Neural progenitor cell (in vitro differentiated cells): ENCODE data around the gene FYN. TPM values are rescaled to one million over a fixed set of nuclear protein-coding genes. Genes with fewer than 3 reads are reported as not detected.

Source experiments
- DNase-seq: peaks from one replicate; pipeline ENCODE4 v3.0.0-alpha.2; 2016; ENCODE audit warnings: low spot score
- H2AFZ ChIP-seq: fragments of 200-600 bp; sonication (generic); replicated peaks from 2 replicates; pipeline ENCODE4 v1.6.1; 2016; ENCODE audit warnings: antibody characterized with exemption
- H3F3A ChIP-seq: fragments of 200-600 bp; sonication (generic); 2 replicates; pipeline ENCODE4 v1.6.1; 2016; ENCODE audit warnings: antibody characterized with exemption, low read depth
- H3K27ac ChIP-seq: fragments of 200-600 bp; sonication (generic); 2 replicates; pipeline ENCODE4 v1.5.1; 2016; ENCODE audit warnings: mild to moderate bottlenecking
- H3K27me3 ChIP-seq: fragments of 200-600 bp; sonication (generic); 2 replicates; pipeline ENCODE4 v1.6.1; 2016; ENCODE audit warnings: mild to moderate bottlenecking, moderate library complexity
- H3K36me3 ChIP-seq: fragments of 200-600 bp; sonication (generic); 2 replicates; pipeline ENCODE4 v1.5.1; 2016
- H3K4me1 ChIP-seq: fragments of 200-600 bp; sonication (generic); 2 replicates; pipeline ENCODE4 v1.6.1; 2016; ENCODE audit warnings: mixed run types
- H3K4me2 ChIP-seq: fragments of 200-600 bp; sonication (generic); 2 replicates; pipeline ENCODE4 v1.6.1; 2016
- H3K4me3 ChIP-seq: fragments of 200-600 bp; sonication (generic); 2 replicates; pipeline ENCODE4 v1.5.1; 2016
- H3K79me2 ChIP-seq: fragments of 200-600 bp; sonication (generic); 2 replicates; pipeline ENCODE4 v1.6.1; 2016; ENCODE audit warnings: low read depth
- H3K9ac ChIP-seq: fragments of 200-600 bp; sonication (generic); 2 replicates; pipeline ENCODE4 v1.6.1; 2016
- H3K9me3 ChIP-seq: fragments of 200-600 bp; sonication (generic); 2 replicates; pipeline ENCODE4 v1.5.1; 2016; ENCODE audit warnings: low read depth
- H4K20me1 ChIP-seq: fragments of 200-600 bp; sonication (generic); 2 replicates; pipeline ENCODE4 v1.6.1; 2016; ENCODE audit warnings: low read depth
- H3K27ac Mint-ChIP-seq: 3 replicates; pipeline ENCODE4 v1.8.0; 2021; ENCODE audit warnings: mixed read lengths
- H3K27me3 Mint-ChIP-seq: 2 replicates; pipeline ENCODE4 v1.8.0; 2022; ENCODE audit warnings: low read depth, mild to moderate bottlenecking, inconsistent platforms, moderate library complexity, mixed read lengths; ENCODE audit not compliant: insufficient read depth
- H3K36me3 Mint-ChIP-seq: 3 replicates; pipeline ENCODE4 v1.8.0; 2021; ENCODE audit warnings: mixed read lengths
- H3K4me1 Mint-ChIP-seq: 3 replicates; pipeline ENCODE4 v1.8.0; 2021; ENCODE audit warnings: mixed read lengths
- H3K4me3 Mint-ChIP-seq: 3 replicates; pipeline ENCODE4 v1.8.0; 2021; ENCODE audit warnings: mild to moderate bottlenecking, moderate library complexity, mixed read lengths
- H3K9me3 Mint-ChIP-seq: 3 replicates; pipeline ENCODE4 v1.8.0; 2020; ENCODE audit warnings: mixed read lengths
- CTCF ChIP-seq: fragments of 200-600 bp; sonication (generic); IDR thresholded peaks from 2 replicates; pipeline ENCODE4 v1.5.1; 2017; ENCODE audit warnings: antibody characterized with exemption, mild to moderate bottlenecking
- EZH2 ChIP-seq: fragments of 200-600 bp; sonication (generic); IDR thresholded peaks from 2 replicates; pipeline ENCODE4 v1.6.1; 2017; ENCODE audit warnings: antibody characterized with exemption, mild to moderate bottlenecking, moderate library complexity
- EZH2phosphoT487 ChIP-seq: fragments of 200-600 bp; sonication (generic); IDR thresholded peaks from 2 replicates; pipeline ENCODE4 v1.6.1; 2017; ENCODE audit warnings: antibody characterized with exemption
- total RNA-seq: library from RNA; depleted of rRNA; stranded (reverse); fragments of >200 nt; gene quantifications from 2 replicates; pipeline ENCODE4 v1.2.3, GENCODE V29; 2015; ENCODE audit warnings: low replicate concordance

FYN gene
- total RNA-seq, 1 donor from 2014 or later: 167 TPM

DNA sequence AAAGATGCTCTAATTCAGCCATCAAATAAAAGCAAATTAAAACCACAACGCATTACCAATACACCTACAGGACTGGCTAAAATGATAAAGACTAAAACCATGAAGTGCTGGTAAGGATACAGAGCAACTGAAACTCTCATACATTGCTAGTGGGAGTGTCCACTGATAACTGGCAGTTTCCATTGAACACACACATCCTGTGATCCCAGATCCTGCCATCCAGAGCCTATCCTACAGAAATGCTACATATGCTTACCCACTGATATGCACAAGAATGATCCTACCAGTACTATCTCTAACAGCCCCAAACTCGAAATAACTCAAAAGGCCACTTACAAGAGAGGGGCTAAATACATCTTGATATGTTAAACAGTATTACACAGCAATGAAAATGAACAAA, 81.0 kb downstream of the FYN start:
- Histone ChIP-seq H3K79me2 (peaks cover 28% of the 10 kb centered on the region), H3K4me1 (peaks cover 32% of the 10 kb centered on the region), H3K36me3 (no peaks in the 10 kb centered on the region), H3K27me3 (no peaks in the 10 kb centered on the region), H3K9ac (no peak overlapping the region), H3K27ac (no peak overlapping the region), H3K4me2 (no peak overlapping the region), H3F3A (peaks cover 20% of the 10 kb centered on the region), H3K4me3 (no peak overlapping the region), H3K9me3 (no peaks in the 10 kb centered on the region), H2AFZ (no peak overlapping the region), H4K20me1 (peaks cover 16% of the 10 kb centered on the region)
- Mint-ChIP-seq H3K9me3 (peaks cover 1% of the 10 kb centered on the region), H3K4me3 (no peak overlapping the region), H3K4me1 (peaks cover 45% of the 10 kb centered on the region), H3K27me3 (peaks cover 4% of the 10 kb centered on the region), H3K36me3 (peaks cover 14% of the 10 kb centered on the region), H3K27ac (no peak overlapping the region)
- DNase-seq: no peak
- no peak for TF ChIP-seq CTCF
- no peak for TF ChIP-seq EZH2
- TF ChIP-seq EZH2phosphoT487: no peak

- Histone ChIP-seq H3K36me3 (no peaks in the 10 kb centered on the region), H3F3A (peaks cover 20% of the 10 kb centered on the region), H2AFZ (no peak overlapping the region), H3K4me3 (no peak overlapping the region), H4K20me1 (peaks cover 16% of the 10 kb centered on the region), H3K27ac (no peak overlapping the region), H3K79me2 (peaks cover 26% of the 10 kb centered on the region), H3K9ac (no peak overlapping the region), H3K4me1 (peaks cover 32% of the 10 kb centered on the region), H3K4me2 (no peak overlapping the region), H3K27me3 (no peaks in the 10 kb centered on the region), H3K9me3 (no peaks in the 10 kb centered on the region)
- Mint-ChIP-seq H3K4me1 (peaks cover 47% of the 10 kb centered on the region), H3K36me3 (peaks cover 18% of the 10 kb centered on the region), H3K9me3 (peaks cover 4% of the 10 kb centered on the region), H3K27me3 (peaks cover 4% of the 10 kb centered on the region), H3K27ac (peak overlapping the region; percentile 23), H3K4me3 (no peak overlapping the region)
- no peak for DNase-seq
- TF ChIP-seq EZH2phosphoT487 (no peak), EZH2 (no peak), CTCF (no peak)
Measured at GRCh38 chr6:111791415-111791814, 81.8 kb downstream of the FYN start.

GRCh38 chr6:111789598-111789997, 83.7 kb downstream of the FYN start:
- peaks cover 43% of the 10 kb centered on the region for H3K4me1 Mint-ChIP-seq
- no peak overlapping the region for H3K27ac ChIP-seq

More at GRCh38 chr6:111789598-111789997, 83.7 kb downstream of the FYN start:
- Mint-ChIP-seq H3K27ac (no peak overlapping the region), H3K4me3 (no peak overlapping the region), H3K27me3 (peaks cover 2% of the 10 kb centered on the region), H3K9me3 (peaks cover 6% of the 10 kb centered on the region), H3K36me3 (peaks cover 19% of the 10 kb centered on the region)
- H4K20me1 ChIP-seq: peaks cover 16% of the 10 kb centered on the region
- no peak overlapping the region for H3K9ac ChIP-seq
- H3F3A ChIP-seq: peaks cover 20% of the 10 kb centered on the region
- no peaks in the 10 kb centered on the region for H3K9me3 ChIP-seq
- H3K79me2 ChIP-seq: peaks cover 31% of the 10 kb centered on the region
- peak overlapping the region; percentile 62 for H3K4me2 ChIP-seq
- TF ChIP-seq CTCF (no peak), EZH2 (no peak), EZH2phosphoT487 (no peak)
- H3K27me3 ChIP-seq: no peaks in the 10 kb centered on the region
- H3K4me3 ChIP-seq: no peak overlapping the region
- no peak overlapping the region for H2AFZ ChIP-seq
- no peak for DNase-seq
- H3K36me3 ChIP-seq: no peaks in the 10 kb centered on the region
- peaks cover 22% of the 10 kb centered on the region for H3K4me1 ChIP-seq
